Endothelial cell of hepatic sinusoid (primary cell): ENCODE results near the gene ACAT2.
"Not testable (repeated sequence)": the region's sequence is repeated elsewhere in the genome, so short reads cannot be mapped to it uniquely, and the experiment has no call there.

Experiments
- in situ Hi-C: cut with HindIII; loops from 2 replicates; pipeline ENCODE4 v1.10.0; 2017; ENCODE audit warnings: low sequenced_read_pairs

ACAT2 gene

GRCh38 chr6:159806021-159806458 is 44.2 kb downstream of the ACAT2 start:
- in situ Hi-C loops, result no loop called here

GRCh38 chr6:159807150-159807858 is 45.5 kb downstream of the ACAT2 start:
- in situ Hi-C loops, result no loop called here

- in situ Hi-C loops, result no loop called here
Observed at GRCh38 chr6:159808647-159809046, 46.8 kb downstream of the ACAT2 start.

GRCh38 chr6:159809149-159809548 is 47.3 kb downstream of the ACAT2 start:
- in situ Hi-C loops, result no loop called here

- in situ Hi-C loops, result no loop called here
Observed at GRCh38 chr6:159813781-159814180, 51.9 kb downstream of the ACAT2 start.

GRCh38 chr6:159815410-159815809 is 53.6 kb downstream of the ACAT2 start:
- in situ Hi-C loops, result no loop called here

GRCh38 chr6:159816775-159817174 is 54.9 kb downstream of the ACAT2 start:
- in situ Hi-C loops, result not testable (repeated sequence)

- in situ Hi-C loops, result no loop called here
Observed at GRCh38 chr6:159817951-159818739, 56.3 kb downstream of the ACAT2 start.

GRCh38 chr6:159819098-159819497 is 57.3 kb downstream of the ACAT2 start:
- in situ Hi-C loops, result no loop called here

- in situ Hi-C loops, result no loop called here
Observed at GRCh38 chr6:159819932-159820640, 58.2 kb downstream of the ACAT2 start.

GRCh38 chr6:159821122-159821521 is 59.3 kb downstream of the ACAT2 start:
- in situ Hi-C loops, result no loop called here

GRCh38 chr6:159821726-159822125 is 59.9 kb downstream of the ACAT2 start:
- in situ Hi-C loops, result no loop called here

- in situ Hi-C loops, result no loop called here
Observed at GRCh38 chr6:159823953-159824352, 62.1 kb downstream of the ACAT2 start.

- in situ Hi-C loops, result not testable (repeated sequence)
Observed at GRCh38 chr6:159824690-159825089, 62.8 kb downstream of the ACAT2 start.

- in situ Hi-C loops, result no loop called here
Observed at GRCh38 chr6:159826004-159826403, 64.2 kb downstream of the ACAT2 start.

- in situ Hi-C loops, result no loop called here
Observed at GRCh38 chr6:159826968-159827647, 65.3 kb downstream of the ACAT2 start.

- in situ Hi-C loops, result no loop called here
Observed at GRCh38 chr6:159828074-159828473, 66.2 kb downstream of the ACAT2 start.
